NCI-H1105 (cell line): Measurements from ENCODE around the gene UBE2U.

Experiments used
- DNase-seq: peaks from one replicate; lab custom pipeline; 2025; lab: John Stamatoyannopoulos, UW

UBE2U gene

GRCh38 chr1:64295136-64295535, 91.7 kb downstream of the UBE2U start:
- DNase-seq, result no peak

DNA sequence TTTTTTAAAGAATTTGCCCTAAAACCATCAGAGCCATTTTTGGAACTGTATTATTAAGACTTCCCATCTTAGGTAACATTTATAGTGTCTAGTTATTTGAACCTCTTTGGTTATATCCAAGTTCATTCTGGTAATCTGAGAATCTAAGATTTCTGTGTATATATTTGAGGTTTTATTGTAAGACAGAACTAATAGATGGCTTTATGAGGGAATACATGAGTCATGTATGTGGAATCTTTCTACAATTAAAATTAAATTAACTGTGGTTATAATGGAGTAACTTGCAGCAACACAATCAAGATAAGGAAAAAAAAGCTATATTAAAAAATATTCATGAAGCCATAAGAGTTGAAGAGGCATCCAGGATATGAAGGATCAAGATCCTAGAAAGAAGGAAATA, 92.1 kb downstream of the UBE2U start:
- DNase-seq, result no peak

DNA sequence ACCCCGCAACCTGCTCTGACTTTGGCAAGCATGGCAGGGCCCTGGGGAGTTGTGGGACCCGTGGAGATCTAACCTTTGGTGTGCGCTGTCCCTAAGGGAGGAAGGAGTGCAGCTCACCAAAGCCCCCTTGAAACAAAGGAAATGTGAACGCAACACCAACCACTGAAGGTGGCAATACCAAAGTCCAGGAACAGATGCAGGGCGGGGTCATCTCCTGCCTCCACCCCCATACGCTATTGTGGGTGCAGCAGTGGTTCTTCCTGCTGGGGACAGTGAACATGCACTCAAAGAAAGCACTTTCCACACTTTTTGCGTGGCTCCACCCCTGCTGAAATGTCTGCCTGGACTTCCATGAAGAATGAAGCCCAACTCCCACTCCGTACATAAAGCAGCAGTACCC, 93.0 kb downstream of the UBE2U start:
- no peak for DNase-seq

- no peak for DNase-seq
Observed at GRCh38 chr1:64302194-64302593, 98.8 kb downstream of the UBE2U start.

GRCh38 chr1:64302971-64303370, 99.5 kb downstream of the UBE2U start:
- no peak for DNase-seq

GRCh38 chr1:64304823-64305222, 101.4 kb downstream of the UBE2U start:
- no peak for DNase-seq

GRCh38 chr1:64308866-64309265, 105.4 kb downstream of the UBE2U start:
- no peak for DNase-seq

- no peak for DNase-seq
Observed at GRCh38 chr1:64309431-64309831, 106.0 kb downstream of the UBE2U start.

DNA sequence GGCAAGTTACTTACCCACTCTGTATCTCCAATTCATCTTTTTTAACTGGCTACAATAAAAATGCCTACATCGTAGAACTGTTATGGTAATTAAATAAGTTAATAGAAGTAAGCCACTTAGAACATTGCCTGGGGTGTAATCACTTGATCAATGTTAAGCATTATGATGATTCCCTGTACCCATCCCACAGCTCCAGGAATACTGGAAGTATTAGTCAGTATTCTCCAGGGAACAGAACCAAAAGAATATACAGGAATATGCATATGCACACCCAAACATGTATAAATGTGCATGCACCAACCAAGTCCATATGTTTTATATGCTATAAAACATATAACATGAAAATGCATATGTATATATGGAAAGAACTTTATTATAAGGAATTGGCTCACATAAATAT, 107.3 kb downstream of the UBE2U start:
- no peak for DNase-seq

- no peak for DNase-seq
Observed at GRCh38 chr1:64312431-64312830, 109.0 kb downstream of the UBE2U start.

DNA sequence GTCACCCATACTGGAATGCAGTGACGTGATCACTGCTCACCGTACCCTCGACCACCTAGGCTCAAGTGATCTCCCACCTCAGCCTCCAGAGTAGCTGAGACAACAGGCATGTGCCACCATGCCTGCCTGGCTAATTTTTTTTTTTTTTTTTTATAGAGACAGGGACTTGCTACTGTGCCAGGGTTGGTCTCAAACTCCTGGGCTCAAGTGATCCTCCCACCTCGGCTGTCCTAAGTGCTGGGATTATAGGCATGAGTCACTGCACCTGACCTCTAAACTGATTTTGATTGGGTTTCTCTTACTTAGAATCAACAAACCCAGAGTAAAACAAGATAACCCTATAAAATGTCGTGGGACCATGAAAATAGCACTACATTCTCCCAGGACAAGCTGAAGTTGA, 112.0 kb downstream of the UBE2U start:
- no peak for DNase-seq
